NK-92 (cell line): Measurements from ENCODE around the gene GALK2.
"Not testable (repeated sequence)": the region's sequence is repeated elsewhere in the genome, so short reads cannot be mapped to it uniquely, and the experiment has no call there.

ENCODE experiments used
- DNase-seq: peaks from one replicate; lab custom pipeline; 2025; ENCODE audit not compliant: unreplicated experiment; lab: John Stamatoyannopoulos, UW

The GALK2 gene

DNA sequence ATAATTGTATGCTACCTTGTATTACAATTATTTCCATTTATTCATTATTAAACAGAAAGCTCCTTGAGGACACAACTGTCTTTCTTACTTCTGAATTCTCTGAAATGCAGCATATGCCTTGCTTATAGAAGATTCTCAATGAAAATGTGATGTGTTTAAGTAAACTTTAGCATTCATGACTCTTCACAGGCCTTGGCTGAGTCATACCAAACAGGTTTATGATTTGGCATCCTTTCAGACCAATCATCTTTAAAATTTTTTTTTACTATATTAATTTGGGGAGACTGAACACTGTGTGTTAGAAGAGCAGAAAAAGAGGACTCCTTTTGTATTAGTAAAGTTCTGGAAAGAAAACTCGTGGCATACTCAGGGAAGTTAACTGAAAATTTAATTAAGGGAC, 6.4 kb upstream of the GALK2 start:
- no peak for DNase-seq

DNA sequence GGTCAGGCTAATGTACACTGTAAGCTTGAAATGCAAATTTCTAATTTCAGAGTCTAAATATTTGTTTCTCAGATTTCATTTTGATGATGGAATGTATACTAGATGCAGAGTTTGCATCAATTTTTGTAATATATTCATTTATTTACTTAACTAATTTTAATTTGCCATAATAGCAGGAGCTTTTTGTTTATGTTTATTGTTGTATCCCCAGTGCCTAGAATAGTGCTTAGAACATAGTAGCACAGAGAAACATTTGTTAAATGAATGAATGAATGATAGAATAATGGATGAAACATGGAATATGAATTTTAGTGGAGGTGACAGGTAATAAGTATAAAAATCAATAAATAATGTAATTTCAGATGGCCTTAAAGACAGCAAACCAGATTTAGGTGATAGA, 5.2 kb upstream of the GALK2 start:
- no peak for DNase-seq

DNA sequence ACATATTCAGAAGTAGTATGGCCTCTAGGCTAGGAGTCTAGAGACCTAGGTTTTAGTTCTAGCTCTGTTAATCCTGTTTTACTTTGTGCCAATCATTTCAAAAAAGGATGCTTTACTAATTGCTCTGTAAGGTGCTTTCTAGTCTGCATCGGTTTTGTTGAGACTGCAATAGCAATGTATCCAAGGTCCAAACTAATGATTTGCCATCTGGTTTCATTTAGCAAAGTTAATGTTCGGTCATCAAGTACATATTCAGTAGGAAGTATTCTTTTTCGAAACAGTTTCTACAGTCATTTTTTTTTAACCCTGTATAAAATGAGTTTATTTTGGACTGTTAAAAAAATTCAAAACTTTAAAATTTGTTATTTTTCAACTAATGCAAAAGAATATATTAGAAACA, 2.0 kb upstream of the GALK2 start:
- DNase-seq = no peak

DNA sequence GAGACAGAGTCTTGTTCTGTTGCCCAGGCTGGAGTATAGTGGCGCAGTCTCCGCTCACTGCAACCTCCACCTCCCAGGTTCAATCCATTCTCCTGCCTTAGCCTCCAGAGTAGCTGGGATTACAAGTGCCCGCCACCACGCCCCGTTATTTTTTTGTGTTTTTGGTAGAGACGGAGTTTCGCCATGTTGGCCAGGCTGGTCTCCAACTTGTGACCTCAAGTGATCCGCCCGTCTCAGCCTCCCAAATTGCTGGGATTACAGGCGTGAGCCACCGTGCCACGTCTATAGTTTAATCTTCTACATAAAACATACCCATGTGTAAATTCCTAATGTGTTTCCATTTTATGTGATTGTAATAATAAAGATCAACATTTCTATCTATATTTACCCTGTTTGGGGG, 1.7 kb downstream of the GALK2 start:
- no peak for DNase-seq

DNA sequence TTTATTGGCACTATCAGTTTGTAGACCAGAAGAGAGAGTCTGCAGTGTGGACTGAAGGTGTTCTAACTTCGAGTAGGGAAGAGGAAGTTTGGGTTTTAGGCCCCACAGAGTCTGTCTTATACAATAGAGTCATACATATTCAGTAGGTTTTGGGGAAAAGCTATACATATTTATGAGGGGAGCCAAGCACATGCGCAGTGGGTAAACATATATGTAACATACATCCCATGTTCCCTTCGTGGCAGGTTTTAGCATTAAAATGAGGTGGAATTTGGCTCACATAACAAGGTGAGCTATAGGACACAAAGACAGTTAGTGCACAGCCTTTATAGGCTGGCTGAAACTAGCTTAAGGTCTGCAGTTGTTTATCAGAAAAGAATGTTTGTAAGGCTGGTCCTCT, 4.9 kb downstream of the GALK2 start:
- DNase-seq = no peak

DNA sequence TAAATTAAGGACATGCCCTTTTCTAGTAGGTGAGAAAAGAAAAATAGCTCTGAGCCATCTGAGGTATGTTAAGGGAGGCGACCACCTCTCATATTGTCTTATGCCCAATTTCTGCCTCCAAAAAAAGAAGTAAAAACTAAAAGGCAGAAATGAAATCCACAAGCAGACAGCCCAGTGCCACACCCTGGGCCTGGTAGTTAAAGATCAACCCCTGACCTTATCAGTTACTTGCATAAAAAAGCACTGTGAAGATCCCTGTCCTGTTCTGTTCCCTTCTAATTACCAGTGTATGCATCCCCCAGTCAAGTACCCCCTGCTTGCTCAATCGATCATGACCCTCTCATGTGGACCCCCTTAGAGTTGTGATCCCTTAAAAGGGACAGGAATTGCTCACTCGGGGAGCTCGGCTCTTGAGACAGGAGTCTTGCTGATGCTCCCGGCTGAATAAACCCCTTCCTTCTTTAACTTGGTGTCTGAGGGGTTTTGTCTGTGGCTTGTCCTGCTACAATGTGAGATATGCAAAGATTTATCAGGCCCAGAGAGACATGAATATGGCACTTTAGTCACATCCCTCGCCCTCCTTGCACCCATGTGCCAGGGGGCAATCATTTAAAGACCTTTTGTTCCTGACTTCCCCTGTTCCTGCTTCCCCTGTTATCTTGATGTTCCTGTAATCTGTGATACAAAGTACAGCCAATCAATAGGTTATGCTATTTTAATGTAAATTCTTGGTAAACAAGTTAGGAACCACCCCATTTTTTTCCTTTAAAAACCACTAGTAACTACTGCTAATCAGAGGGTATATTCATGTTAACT, 5.7 kb downstream of the GALK2 start:
- not testable (repeated sequence) for DNase-seq

DNA sequence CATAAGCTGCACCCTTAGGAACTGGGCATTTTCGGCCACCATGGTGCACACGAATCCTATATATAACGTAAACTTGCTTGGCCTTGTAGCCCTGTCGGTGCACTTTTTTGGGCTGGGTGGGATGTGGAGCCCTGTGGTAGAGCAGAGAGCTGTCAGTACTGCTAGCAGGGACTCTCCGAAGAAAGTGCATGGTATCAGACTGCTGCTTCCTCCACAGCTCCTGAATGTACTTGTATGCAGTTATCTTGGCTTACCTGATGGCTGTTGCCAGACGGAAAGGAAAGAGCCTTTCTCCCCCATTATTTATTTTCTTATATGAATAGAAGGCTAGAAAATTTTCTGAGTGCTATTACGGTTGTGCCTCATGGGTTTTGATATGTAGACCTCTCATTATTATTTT, 8.4 kb downstream of the GALK2 start:
- no peak for DNase-seq

DNA sequence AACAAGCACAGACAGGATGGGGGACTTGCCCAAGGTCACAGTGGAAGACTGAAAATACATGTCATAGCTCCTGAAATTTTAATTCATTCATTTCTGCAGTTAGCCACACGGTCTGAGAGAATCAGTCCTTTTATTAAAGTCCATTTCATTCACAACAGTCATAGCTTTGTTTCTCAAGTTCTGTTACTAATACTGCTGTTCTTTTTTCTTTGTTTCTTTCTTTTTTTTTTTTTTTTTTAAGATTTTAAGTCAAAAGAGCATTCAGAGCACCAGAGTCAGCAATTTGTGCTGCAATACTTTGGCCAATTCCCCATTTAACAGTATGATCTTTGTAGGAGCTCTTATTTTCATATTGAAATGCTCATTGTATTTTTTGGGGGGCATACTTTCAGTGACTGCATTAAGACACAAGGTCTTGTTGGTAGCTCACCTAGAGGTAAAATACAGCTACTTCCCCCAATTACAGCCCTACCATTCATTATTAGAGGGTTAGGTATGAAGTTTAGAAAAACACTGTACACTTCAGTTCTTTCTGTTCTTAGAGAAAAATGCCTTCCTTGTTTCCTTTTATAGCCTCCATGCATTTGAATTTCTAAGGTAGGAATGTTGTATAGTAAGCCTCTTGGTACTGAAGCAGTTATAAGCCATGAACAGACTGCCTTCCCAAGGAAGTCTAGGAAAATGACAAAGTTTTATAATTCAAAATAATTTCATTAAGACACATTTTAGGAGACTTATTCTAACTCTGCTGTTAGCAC, 9.6 kb downstream of the GALK2 start:
- DNase-seq = no peak

DNA sequence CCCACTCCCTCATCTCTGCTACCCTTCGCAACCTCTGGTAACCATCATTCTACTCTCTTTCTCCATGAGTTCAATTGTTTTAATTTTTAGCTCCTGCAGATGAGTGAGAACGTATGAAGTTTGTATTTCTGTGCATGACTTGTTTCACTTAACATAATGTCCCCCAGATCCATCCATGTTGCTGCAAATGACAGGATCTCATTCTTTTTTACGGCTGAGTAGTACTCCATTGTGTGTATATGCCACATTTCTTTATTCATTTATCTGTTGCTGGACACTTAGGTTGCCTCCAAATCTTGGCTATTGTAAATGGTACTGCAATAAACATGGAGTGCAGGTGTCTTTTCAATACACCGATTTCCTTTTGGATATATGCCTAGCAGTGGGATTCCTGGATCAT, 12.1 kb downstream of the GALK2 start:
- DNase-seq = no peak

DNA sequence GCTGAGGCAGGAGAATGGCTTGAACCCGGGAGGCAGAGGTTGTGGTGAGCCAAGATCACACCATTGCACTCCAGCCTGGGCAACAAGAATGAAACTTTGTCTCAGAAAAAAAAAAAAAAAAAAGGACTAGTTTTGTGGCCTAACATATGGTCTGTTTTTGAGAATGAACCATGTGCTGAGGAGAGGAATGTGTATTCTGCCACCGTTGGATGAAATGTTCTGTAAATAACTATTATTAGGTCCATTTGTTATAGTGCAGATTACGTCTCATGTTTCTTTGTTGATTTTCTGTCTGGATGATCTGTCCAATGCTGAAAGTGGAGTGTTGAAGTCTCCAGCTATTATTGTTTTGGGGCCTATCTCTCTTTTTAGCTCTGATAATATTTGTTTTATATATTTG, 13.7 kb downstream of the GALK2 start:
- DNase-seq = not testable (repeated sequence)

DNA sequence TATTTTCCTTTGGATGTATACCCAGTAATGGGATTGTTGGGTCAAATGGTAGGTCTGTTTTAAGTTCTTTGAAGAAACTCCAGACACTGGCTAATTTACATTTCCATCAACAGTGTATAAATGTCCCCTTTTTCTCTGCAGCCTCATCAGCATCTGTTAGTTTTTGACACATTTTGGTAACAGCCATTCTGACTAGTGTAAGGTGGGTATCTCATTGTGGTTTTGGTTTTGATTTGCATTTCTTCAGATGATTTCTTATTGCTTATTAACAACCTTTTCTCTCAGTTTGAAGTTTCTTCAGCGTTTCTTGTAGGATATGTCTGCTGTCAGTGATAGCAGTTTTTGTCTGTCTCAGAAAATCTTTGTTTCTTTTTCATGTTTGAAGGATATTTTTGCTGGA, 15.4 kb downstream of the GALK2 start:
- DNase-seq = no peak

DNA sequence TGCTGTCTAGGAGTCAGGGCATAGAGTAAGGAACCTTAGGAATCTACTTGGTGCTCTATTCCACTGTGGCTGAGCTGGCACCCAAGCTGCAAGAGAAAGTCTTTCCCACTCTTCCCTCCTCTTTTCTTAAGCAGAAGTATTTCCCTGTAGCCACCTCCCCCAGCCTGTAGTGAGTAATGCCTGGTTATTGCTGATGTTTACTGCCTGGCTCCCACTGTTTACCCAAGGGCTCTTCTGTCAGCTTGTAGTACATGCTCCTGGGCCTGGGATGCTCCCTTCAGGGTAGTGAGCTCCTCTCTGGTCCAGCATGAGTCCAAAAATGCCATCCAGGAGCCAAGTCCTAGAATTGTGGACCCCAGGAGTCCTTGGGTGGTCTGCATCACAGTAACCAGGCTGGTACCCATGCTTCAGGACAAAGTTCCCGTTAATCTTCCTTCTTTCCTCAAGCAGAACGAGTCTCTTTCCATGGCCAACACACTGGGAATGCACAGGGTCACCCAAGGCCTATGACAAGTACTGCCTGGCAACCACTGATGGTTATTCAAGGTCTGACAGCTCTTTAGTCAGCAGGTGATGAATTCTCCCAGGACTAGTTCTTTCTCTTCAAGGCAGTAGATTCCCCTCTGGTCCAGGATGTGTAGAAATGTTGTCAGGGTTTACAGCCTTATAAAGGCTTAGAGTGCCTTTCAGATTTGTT, 17.6 kb downstream of the GALK2 start:
- DNase-seq = no peak

DNA sequence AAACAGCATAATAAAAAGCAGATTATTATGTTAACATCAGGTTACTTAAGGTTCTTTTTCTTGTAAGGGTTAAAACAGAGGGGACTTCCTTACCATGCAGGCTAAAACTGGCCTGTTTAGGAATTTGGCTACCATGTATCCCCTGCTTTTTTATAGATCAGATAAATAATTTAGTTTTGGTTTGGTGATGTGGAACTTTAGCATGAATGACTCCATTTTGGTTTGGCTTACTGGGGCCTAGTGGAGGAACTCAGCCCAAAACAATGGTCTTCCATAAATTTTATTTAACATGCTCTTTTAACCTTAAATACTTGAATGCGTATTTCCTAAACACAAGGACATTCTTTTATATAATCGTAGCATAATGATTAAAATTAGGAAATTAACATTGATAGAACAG, 18.9 kb downstream of the GALK2 start:
- no peak for DNase-seq

DNA sequence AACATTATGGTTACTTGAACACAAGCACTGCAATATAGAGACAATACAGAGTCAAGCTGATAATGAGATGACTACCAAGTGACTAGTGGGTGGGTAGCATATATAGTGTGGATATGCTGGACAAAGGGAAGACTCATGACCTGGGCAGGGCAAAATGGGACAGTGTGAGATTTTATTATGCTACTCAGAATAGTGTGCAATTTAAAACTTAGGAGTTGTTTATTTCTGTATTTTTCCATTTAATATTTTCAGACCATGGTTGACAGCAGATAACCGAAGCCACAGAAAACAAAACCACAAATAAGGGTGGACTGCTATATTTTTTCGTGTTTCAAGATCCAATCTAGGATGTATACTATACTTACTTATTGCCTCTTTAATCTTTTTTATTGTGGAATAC, 19.6 kb downstream of the GALK2 start:
- no peak for DNase-seq

DNA sequence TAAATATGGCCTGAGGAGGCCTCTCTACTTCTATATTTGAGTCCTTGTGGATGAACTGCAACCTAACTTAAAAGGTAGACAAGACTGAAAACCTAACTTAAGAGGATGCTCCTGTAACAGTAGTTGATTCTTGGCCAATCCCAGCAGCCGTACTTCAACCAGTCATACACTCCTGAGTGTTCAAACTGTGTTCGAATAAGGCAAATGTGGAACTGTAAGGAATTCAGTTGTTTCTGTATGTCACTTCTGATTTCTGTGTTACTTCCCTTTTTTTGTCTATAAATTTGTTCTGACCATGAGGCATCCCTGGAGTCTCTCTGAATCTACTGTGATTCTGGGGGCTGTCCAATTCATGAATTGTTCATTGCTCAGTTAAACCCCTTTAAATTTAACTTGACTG, 20.5 kb downstream of the GALK2 start:
- DNase-seq = no peak

DNA sequence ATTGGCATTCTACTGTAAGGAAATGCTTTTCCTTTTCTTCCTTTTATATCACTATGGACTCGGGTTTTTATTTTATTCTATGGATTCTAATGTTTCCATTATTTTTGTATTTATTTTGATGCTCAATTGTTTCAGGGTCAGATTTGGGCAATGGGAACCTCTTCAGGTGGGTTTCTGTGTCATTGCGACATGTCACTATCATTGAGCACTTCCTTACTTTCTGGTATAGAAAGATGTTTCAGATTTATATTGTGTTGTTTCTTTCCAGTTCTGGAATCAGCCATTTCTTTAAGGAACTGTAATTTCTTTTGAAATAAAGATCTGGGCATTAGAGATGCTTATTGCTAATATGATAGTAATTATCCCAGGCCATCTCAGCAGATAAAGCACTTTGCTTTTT, 21.8 kb downstream of the GALK2 start:
- no peak for DNase-seq

DNA sequence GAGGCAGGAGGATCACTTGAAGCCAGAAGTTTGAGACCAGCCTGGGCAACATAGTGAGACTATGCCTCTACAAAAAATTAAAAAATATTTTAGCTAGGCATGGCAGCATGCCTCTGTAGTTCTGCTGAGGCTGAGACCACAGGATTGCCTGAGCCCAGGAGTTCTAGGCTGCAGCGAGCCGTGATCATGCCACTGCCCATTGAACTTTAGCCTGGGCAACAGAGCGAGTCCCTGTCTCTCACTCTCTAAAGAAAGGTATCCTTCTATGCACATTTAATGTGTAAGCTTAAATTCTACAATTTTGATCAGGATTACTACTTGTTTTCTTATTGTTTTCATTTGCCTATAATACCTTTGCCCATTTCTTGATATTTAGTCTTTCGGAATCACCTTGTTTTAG, 26.8 kb downstream of the GALK2 start:
- DNase-seq = no peak

DNA sequence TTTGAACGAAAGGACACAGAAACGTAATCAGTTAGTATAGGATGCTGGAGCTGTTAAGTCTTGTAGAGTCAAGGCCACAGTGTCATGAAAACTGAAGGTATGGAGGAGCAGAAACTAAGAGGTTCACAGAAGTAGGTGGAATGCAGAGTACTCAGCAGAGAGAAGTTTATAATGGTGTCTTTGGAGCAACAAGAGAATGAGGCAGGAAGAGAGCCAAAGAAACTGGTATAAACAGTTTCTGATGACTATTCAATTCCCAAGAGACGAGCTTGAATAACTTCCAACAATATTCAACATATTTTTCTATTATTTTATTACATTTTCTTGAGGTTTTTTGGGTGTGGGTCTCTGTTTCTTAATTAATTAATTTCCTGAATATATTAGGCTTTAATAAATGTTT, 29.6 kb downstream of the GALK2 start:
- no peak for DNase-seq

DNA sequence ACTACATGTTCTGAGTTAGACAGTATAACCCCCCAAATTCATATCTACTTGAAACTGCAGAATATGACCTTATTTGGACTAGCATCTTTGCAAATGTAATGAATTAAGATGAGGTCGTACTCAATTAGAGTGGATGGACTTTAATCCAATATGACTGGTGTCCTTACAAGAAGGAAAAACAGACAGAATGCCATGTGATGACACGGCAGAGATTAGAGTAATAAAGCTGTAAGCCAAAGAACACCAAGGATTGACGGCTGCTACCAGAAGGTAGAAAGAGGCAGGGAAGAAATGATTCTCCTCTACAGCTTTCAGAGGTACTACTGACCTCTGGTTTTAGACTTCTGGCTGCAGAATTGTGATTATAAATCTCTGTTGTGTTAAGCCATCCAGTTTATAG, 30.3 kb downstream of the GALK2 start:
- DNase-seq = no peak

DNA sequence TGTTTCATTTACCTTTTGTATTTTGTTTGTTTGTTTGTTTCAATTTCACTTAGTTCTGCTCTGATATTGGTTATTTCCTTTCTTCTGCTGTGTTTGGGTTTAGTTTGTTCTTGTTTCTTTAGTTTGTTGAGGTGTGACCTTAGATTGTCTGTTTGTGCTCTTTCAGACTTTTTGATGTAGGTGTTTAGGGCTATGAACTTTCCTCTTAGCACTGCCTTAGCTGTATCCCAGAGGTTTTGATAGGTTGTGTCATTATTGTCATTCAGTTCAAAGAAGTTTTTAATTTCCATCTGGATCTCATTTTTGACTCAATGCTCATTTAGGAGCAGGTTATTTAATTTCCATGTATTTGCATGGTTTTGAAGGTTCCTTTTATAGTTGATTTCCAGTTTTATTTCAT, 38.1 kb downstream of the GALK2 start:
- not testable (repeated sequence) for DNase-seq

DNA sequence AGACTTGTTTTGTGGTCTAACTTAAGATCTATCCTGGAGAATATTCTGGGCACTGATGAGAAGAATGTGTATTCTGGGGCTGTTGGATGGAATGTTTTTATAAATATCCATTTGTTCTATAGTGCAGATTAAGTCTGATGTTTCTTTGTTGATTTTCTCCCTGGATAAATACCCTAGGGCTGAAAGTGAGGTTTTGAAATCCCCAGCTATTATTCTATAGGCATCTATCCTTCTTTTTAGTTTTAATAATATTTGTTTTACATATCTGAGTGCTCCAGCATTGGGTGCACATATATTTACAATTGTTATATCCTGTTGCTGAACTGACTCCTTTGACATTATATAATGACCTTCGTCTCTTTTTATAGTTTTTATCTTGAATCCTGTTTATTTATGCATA, 42.9 kb downstream of the GALK2 start:
- no peak for DNase-seq
